ENCODE results near the gene CFAP46. TPM values are rescaled to one million over a fixed set of nuclear protein-coding genes. Genes with fewer than 3 reads are reported as not detected.

The CFAP46 gene
- total and polyA plus RNA-seq, 2 of the 8 experiments (the other 6 are each of a cell fraction or from before 2014, with no cell fraction given): 2.6 to 4.8 TPM

DNA sequence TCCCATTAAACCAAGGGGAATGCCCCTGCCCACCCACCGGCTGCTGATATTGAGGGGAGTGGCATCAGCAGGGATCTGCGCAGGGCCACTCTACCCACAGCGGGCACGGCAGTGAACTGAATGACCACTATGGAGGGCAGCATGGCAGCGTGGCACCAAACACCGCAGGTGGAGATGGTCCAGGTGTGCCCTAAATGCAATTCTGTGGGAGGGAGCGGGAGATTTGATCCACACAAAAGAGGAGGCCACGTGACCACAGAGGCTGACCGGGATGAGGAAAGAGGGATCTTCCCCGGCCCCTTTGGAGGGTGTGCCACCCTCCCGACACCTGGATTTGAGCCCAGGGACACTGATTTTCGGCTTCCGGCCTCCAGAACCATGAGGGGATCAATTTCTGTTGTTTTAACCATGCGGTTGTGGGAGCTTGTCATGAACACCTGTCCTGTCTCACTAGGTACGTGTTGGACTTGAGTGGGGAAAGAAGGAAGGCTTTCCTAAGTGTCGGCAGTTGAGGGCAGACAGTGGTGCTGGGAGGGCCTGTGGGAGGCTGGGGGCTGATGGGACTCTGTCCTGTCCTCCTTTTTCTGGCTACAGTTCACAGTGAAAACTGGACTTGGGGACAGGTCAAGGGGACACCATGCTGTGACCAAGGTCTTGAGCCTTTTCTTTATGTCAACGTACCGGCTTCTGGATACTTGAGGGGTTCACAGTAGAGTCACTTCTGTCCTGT, 66.1 kb downstream of the CFAP46 start:
- peak overlapping the region; percentile 31; the same call in 1 of the 2 replicates for H2BK15ac ChIP-seq (ENCODE audit: low read length)
- WGBS, 2 experiments (ENCODE audit: extremely low coverage in 1 of 2, insufficient coverage in 1 of 2, insufficient read length in 1 of 2, insufficient replicate concordance in 2 of 2, low coverage in 1 of 2, low lambda C conversion rate in 2 of 2, missing lambda C conversion rate in 1 of 2): 92% methylated on average over 17 of the region's 18 CpGs; no CpG with 5 or more reads in 1 of the 2 experiments
- H3K4ac ChIP-seq (replicated peaks; ENCODE audit: insufficient read length, low read depth, low read length): no peak overlapping the region
- no peak overlapping the region for H3K27ac ChIP-seq (ENCODE audit: low read depth, low read length)
- H3K56ac ChIP-seq (replicated peaks; ENCODE audit: insufficient read length, low read depth, low read length): no peak overlapping the region
- 0 out of 2 replicates have a peak, but pooled peaks cover 2% of the 10 kb centered on the region for H3K23me2 ChIP-seq (ENCODE audit: low read depth, low read length)
- no peak overlapping the region for H2BK12ac ChIP-seq (ENCODE audit: low read depth, low read length)
- no peak overlapping the region for H2BK120ac ChIP-seq (replicated peaks; ENCODE audit: low read depth, low read length)
- H4K5ac ChIP-seq (ENCODE audit: insufficient read length, low read depth, low read length): no peak overlapping the region
- no peak overlapping the region; the same call in none of the 2 replicates for H3K18ac ChIP-seq (ENCODE audit: extremely low read depth, low read length)
- no peak overlapping the region for H4K8ac ChIP-seq (ENCODE audit: extremely low read depth, insufficient read depth, low read length)
- 0 out of 7 replicates have a peak, but pooled peaks cover 0 to 2% (median 0%) of the 10 kb centered on the region in 4 experiments for H3K27me3 ChIP-seq (replicated peaks in 1 of 4; ENCODE audit: control insufficient read depth in 3 of 4, extremely low read depth in 1 of 4, insufficient read depth in 3 of 4, low read length in 3 of 4)
- no peak overlapping the region for H4K91ac ChIP-seq (replicated peaks; ENCODE audit: insufficient read length, low read length)
- H3K4me1 ChIP-seq (replicated peaks in 1 of 4; ENCODE audit: control insufficient read depth in 3 of 4, insufficient read depth in 4 of 4, low read length in 3 of 4): peaks cover 0 to 19% (median 8%) of the 10 kb centered on the region in 4 experiments; a peak in 6 of 7 replicates
- no peaks in the 10 kb centered on the region for H3K79me2 ChIP-seq (ENCODE audit: control insufficient read depth in 1 of 2, insufficient read depth in 2 of 2, low read length in 2 of 2)
- H3K4me3 ChIP-seq (ENCODE audit: extremely low read depth in 1 of 4, insufficient read depth in 2 of 4, low read depth in 3 of 4, low read length in 4 of 4): no peak overlapping the region
- no peak overlapping the region for H3K9ac ChIP-seq (replicated peaks in 1 of 4; ENCODE audit: extremely low read depth in 1 of 4, low read depth in 3 of 4, low read length in 3 of 4)
- no peak overlapping the region for H3K23ac ChIP-seq (ENCODE audit: insufficient read length)
- DNase-seq (ENCODE audit: low read depth in 1 of 2, low spot score in 2 of 2) (no peak), FAIRE-seq (no peak)
- no peaks in the 10 kb centered on the region for H3K79me1 ChIP-seq (ENCODE audit: low read depth, low read length)
- H3K4me2 ChIP-seq (ENCODE audit: insufficient read depth in 1 of 2, low read depth in 2 of 2, low read length in 2 of 2): no peak overlapping the region
- no peak overlapping the region for H2AFZ ChIP-seq (ENCODE audit: low read length)
- no peaks in the 10 kb centered on the region for H3K9me3 ChIP-seq (ENCODE audit: insufficient read depth in 2 of 2, low read depth in 1 of 2, low read length in 1 of 2)
- POLR2A ChIA-PET (ENCODE audit: partially characterized antibody): no interaction called here
- CTCF ChIA-PET (ENCODE audit: partially characterized antibody): interaction anchor here (1.0 kb wide), 1 partner anchor 27 kb away, joined by 3 read pairs; no protein-coding TSS in a partner anchor
- no peak overlapping the region for H2BK20ac ChIP-seq (ENCODE audit: low read length)
- no peak for TF ChIP-seq MAFK (IDR thresholded peaks at IDR 0.05; ENCODE audit: low read depth, low read length)
- no peak for TF ChIP-seq SUZ12 (IDR thresholded peaks at IDR 0.05; ENCODE audit: low read length)
- TF ChIP-seq, protein P1, sequence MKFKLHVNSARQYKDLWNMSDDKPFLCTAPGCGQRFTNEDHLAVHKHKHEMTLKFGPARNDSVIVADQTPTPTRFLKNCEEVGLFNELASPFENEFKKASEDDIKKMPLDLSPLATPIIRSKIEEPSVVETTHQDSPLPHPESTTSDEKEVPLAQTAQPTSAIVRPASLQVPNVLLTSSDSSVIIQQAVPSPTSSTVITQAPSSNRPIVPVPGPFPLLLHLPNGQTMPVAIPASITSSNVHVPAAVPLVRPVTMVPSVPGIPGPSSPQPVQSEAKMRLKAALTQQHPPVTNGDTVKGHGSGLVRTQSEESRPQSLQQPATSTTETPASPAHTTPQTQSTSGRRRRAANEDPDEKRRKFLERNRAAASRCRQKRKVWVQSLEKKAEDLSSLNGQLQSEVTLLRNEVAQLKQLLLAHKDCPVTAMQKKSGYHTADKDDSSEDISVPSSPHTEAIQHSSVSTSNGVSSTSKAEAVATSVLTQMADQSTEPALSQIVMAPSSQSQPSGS (IDR thresholded peaks at IDR 0.05; ENCODE audit: low read length): no peak
- TF ChIP-seq EP300 (IDR thresholded peaks at IDR 0.05; ENCODE audit: borderline replicate concordance in 1 of 2, low read depth in 2 of 2, low read length in 2 of 2): no peak
- H4K20me1 ChIP-seq (replicated peaks in 1 of 2; ENCODE audit: control insufficient read depth in 1 of 2, insufficient read depth in 2 of 2, low read length in 2 of 2): no peaks in the 10 kb centered on the region
- H2BK5ac ChIP-seq (ENCODE audit: low read depth, low read length): no peak overlapping the region
- no peaks in the 10 kb centered on the region for H3K36me3 ChIP-seq (ENCODE audit: control insufficient read depth in 2 of 4, insufficient read depth in 4 of 4, low read length in 3 of 4)
- peak overlapping the region; percentile 90; the same call in 1 of the 2 replicates for H2AK5ac ChIP-seq (ENCODE audit: low read depth, low read length)
- no peak overlapping the region for H3K14ac ChIP-seq (ENCODE audit: insufficient read length)
